ENCODE measurements around the gene ISOC1.

ISOC1 gene

GRCh38 chr5:129099184-129099569 is 4.6 kb downstream of the ISOC1 start:
- no peak for TF ChIP-seq CTCF (conservative IDR thresholded peaks at IDR 0.05; ENCODE audit: control insufficient read depth, insufficient read depth, low read depth, low read length)
- DNase-seq (ENCODE audit: low read depth): no peak
- no peak overlapping the region for H3K4me3 ChIP-seq (ENCODE audit: control insufficient read depth, low read depth, low read length)

GRCh38 chr5:129101794-129102193 is 7.2 kb downstream of the ISOC1 start:
- no peak for DNase-seq (ENCODE audit: low read depth)
- H3K4me3 ChIP-seq (ENCODE audit: control insufficient read depth, low read depth, low read length): no peak overlapping the region
- TF ChIP-seq CTCF (conservative IDR thresholded peaks at IDR 0.05; ENCODE audit: control insufficient read depth, insufficient read depth, low read depth, low read length): no peak

GRCh38 chr5:129103397-129103796 is 8.8 kb downstream of the ISOC1 start:
- TF ChIP-seq CTCF (conservative IDR thresholded peaks at IDR 0.05; ENCODE audit: control insufficient read depth, insufficient read depth, low read depth, low read length): no peak
- DNase-seq (ENCODE audit: low read depth): no peak
- no peak overlapping the region for H3K4me3 ChIP-seq (ENCODE audit: control insufficient read depth, low read depth, low read length)

GRCh38 chr5:129104915-129105455 is 10.4 kb downstream of the ISOC1 start:
- no peak for TF ChIP-seq CTCF (conservative IDR thresholded peaks at IDR 0.05; ENCODE audit: control insufficient read depth, insufficient read depth, low read depth, low read length)
- DNase-seq (ENCODE audit: low read depth): no peak
- H3K4me3 ChIP-seq (ENCODE audit: control insufficient read depth, low read depth, low read length): no peak overlapping the region

GRCh38 chr5:129107637-129108036 is 13.1 kb downstream of the ISOC1 start:
- DNase-seq (ENCODE audit: low read depth): no peak
- no peak for TF ChIP-seq CTCF (conservative IDR thresholded peaks at IDR 0.05; ENCODE audit: control insufficient read depth, insufficient read depth, low read depth, low read length)
- no peak overlapping the region for H3K4me3 ChIP-seq (ENCODE audit: control insufficient read depth, low read depth, low read length)

GRCh38 chr5:129110742-129111141 is 16.2 kb downstream of the ISOC1 start:
- no peak for TF ChIP-seq CTCF (conservative IDR thresholded peaks at IDR 0.05; ENCODE audit: control insufficient read depth, insufficient read depth, low read depth, low read length)
- H3K4me3 ChIP-seq (ENCODE audit: control insufficient read depth, low read depth, low read length): no peak overlapping the region
- peak; percentile 45 for DNase-seq (ENCODE audit: low read depth)

- no peak overlapping the region for H3K4me3 ChIP-seq (ENCODE audit: control insufficient read depth, low read depth, low read length)
- no peak for DNase-seq (ENCODE audit: low read depth)
- TF ChIP-seq CTCF (conservative IDR thresholded peaks at IDR 0.05; ENCODE audit: control insufficient read depth, insufficient read depth, low read depth, low read length): no peak
Observed at GRCh38 chr5:129111351-129111750, 16.8 kb downstream of the ISOC1 start.
